KBM-7 (cell line): ENCODE results near the gene WFDC6.
"Not testable (repeated sequence)": the region's sequence is repeated elsewhere in the genome, so short reads cannot be mapped to it uniquely, and the experiment has no call there.

Source experiments
- DNase-seq: peaks from one replicate; pipeline ENCODE4 v3.0.0-alpha.2; 2015
- in situ Hi-C: fragments of 300-500 bp; cut with MboI; formaldehyde crosslinking; loops from 2 replicates; pipeline ENCODE4 v1.14.3; 2020; ENCODE audit warnings: low sequenced_read_pairs, low pct_unique_long_range_greater_than_20kb, mixed read lengths

Gene WFDC6

DNA sequence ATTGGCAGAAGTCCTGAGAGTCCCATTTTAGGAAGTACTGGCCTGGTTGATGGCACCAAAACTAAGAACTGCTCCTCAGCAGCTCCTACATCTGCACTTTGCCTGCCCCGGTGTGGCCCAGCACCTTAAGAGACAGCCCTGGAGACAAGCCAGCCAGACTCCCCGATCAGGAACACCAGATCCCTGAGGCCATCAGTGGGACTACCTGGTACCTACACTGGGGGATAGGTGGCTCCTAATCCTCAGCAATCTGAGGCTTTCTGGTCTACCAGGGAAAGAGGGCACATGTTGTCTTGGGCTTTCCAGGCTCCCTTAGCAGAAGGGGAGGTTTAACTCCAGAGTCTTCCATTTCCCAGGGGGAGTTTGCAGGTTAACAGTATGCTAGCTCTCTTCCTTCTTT, at the start of gene WFDC6:
TSS of gene WFDC6 (minus strand) at position 101 of the 400 bp plus-strand sequence. CDS start at position 26, 75 bp downstream.
- no peak for DNase-seq
- in situ Hi-C loops = no loop called here

- no peak for DNase-seq
- in situ Hi-C loops = no loop called here
Measured at GRCh38 chr20:45588800-45589199, 49.5 kb upstream of the WFDC6 start.

DNA sequence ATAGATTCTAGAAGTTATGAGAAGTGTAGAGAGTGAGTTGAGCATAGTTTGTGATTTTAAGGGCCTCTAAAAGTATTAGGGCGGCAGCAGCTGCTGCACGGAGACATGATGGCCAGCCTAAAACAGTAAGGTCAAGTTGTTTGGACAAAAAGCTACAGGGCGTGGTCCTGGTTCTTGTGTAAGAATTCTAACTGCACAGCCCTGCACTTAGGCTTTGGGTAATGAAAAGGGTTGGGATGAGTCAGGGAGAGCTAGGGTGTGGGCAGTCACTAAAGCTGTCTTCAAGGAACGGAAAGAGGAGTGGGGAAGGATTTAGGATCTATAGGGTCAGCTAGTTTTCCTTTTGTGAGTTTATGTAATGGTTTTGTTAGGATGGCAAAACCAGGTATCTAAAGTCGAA, 46.7 kb upstream of the WFDC6 start:
- in situ Hi-C loops, DNase-seq: not testable (repeated sequence)

DNA sequence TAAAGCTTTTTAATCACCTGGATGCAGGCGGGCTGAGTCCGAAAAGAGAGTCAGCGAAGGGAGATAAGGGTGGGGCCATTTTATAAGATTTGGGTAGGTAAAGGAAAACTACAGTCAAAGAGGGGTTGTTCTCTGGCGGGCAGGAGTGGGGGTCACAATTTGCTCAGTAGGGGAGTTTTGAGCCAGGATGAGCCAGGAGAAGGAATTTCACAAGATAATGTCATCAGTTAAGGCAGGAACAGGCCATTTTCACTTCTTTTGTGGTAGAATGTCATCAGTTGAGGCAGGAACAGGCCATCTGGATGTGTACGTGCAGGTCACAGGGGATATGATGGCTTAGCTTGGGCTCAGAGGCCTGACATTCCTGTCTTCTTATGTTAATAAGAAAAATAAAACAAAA, 45.0 kb upstream of the WFDC6 start:
- DNase-seq, in situ Hi-C loops: not testable (repeated sequence)

DNA sequence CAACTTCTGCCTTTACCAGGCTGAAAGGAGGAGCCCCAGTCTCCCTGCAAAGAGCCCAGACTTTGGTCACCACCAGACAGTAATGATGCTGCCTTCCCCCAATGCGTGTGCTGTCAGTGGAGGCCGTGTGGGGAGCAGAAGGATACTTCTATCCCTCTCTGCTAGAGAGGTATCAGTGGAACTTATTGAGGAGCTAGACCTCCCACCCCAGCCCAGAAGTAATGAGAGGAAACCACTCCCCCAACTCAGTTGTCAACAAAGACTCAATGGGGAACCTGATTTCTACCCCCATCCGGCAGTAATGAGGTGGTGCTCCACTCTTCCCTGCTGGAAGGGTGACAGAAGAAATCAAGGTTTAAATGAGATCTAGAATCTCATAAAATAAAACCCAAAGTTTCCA, 44.2 kb upstream of the WFDC6 start:
- in situ Hi-C loops = no loop called here
- no peak for DNase-seq

DNA sequence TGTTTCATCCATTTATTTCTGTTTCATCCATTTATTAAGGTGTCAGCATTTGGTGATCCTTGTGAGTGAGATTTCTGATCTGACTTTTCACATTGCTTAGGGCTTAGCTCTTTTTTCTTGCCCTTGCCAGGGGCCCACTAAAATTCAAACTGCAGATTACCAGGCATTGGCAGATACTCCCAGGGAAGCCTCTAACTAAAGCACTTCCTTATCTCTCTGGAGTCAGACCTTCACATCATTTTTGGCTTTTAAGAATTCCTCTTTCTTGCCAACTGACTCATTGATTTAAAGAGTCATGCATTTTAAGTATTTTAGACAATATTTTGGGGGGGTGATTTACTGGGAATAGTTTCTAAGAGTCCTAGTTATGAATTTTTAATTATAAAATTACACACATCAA, 42.4 kb upstream of the WFDC6 start:
- DNase-seq = no peak
- in situ Hi-C loops = no loop called here

GRCh38 chr20:45579184-45579583, 39.9 kb upstream of the WFDC6 start, which contains the start of gene WFDC8:
TSS of gene WFDC8 (minus strand) at chr20:45579284. CDS start at chr20:45579247, 37 bp downstream.
- no peak for DNase-seq
- in situ Hi-C loops = no loop called here

DNA sequence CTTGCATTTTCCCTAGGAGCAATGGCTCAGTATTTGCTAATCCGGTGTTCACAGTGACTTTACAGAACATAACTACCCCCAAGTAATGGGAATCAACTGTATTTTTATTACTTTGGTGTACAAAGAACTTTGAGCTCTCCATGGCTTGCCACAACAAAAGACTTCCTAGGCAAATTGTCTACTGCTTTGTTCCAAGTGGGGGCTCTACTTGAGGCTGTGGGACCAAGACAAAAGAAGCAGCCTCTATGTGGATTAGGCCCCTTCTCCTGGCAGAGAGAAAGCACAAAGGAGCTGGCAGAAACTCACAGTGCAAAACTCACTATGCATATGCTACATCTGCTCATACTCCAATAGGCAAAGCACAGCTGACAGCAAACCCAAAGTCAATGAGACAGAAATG, 38.9 kb upstream of the WFDC6 start:
- DNase-seq = no peak
- in situ Hi-C loops = no loop called here

- in situ Hi-C loops = no loop called here
Measured at GRCh38 chr20:45576995-45577394, 37.7 kb upstream of the WFDC6 start.

DNA sequence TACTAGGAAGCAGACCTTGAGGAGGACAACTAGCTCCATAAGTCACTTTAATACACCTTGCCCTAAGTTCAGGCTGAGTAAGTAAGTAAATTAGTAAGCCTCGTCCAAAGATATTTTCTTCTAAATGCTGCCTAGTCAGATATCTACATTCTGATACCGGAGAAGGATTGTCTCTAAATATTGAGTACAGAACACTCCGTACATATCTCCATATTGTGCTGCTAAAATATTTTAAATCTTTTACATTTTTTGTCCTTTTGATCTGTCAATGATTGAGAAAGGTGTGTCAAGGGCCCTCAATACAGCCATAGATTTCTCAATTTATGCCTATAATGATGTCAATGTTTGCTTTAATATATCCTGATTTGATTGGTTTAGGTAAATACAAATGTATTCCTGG, 36.6 kb upstream of the WFDC6 start:
- in situ Hi-C loops = no loop called here
- DNase-seq = no peak

More at GRCh38 chr20:45576995-45577394, 37.7 kb upstream of the WFDC6 start:
- no peak for DNase-seq

GRCh38 chr20:45569650-45570049, 30.4 kb upstream of the WFDC6 start:
- DNase-seq, in situ Hi-C loops: not testable (repeated sequence)

DNA sequence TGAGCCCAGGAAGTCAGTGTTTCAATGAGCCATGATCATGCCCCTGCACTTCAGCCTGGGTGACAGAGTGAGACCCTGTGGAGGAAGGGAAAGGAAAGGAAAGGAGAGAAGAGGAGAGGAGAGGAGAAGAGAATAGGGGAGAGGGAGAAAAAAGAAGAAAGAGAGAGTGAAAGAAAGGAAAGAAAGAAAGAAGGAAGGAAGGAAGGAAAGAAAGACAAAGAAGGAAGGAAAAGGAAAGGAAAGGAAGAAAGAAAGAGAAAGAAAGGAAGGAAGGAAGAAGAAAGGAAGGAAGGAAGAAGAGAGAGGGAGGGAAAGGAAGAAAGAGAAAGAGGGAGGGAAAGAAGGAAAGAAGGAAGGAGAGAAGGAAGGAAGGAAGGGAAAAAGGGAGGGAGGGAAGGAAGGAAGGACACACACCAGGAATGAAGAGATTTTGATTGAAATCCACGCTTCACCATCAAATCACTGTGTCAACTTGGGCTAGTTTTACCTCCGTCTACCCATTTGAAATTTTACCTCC, 25.5 kb upstream of the WFDC6 start:
- DNase-seq = no peak
- in situ Hi-C loops = no loop called here

DNA sequence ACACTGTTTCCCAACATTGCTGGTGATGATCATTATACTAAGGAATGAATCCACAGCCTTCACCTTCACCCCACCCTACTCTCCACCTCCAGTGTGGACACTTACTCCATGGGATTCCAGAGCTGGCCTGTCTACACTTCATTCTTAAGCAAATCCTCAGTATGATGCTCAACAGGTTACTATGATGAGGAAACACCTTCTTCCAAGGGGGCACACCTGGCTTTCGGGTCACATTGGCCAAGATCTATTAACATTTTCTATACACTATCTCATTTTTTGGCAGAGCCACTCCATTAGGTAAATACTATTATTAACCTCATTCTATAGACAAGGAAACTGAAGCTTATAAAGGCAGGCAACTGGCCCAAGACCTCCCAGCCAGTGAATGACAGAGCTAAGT, 15.9 kb upstream of the WFDC6 start:
- DNase-seq = no peak
- in situ Hi-C loops = no loop called here

- in situ Hi-C loops = no loop called here
- no peak for DNase-seq
Measured at GRCh38 chr20:45552456-45552855, 13.2 kb upstream of the WFDC6 start.

DNA sequence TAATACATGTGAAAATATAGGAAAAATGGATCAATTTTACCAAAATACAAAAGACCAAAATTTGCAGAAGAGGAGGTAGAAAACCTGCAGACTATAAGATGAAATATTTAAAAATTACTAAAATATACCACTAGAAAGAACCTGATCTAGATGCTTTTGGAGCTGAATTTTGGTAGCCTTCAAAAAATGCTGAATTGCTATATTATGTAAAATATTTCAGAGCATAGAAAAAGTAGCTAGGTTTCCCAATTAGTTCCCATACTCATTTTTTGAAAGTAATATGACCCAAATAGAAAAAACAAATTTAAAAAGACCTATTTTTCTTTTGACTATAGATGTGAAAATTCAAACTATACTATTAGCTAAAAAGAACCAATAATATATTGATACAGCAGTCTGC, 11.5 kb upstream of the WFDC6 start:
- in situ Hi-C loops = no loop called here
- no peak for DNase-seq

GRCh38 chr20:45548410-45548809, 9.1 kb upstream of the WFDC6 start:
- in situ Hi-C loops = no loop called here
- no peak for DNase-seq

- in situ Hi-C loops = no loop called here
- DNase-seq = no peak
Measured at GRCh38 chr20:45547206-45547770, 8.0 kb upstream of the WFDC6 start, which contains the start of gene EPPIN. TSS of gene EPPIN (minus strand) at chr20:45547401. CDS start at chr20:45547357, 44 bp downstream.

GRCh38 chr20:45545754-45546453, 6.6 kb upstream of the WFDC6 start:
- in situ Hi-C loops = no loop called here
- DNase-seq = peak; percentile 14

DNA sequence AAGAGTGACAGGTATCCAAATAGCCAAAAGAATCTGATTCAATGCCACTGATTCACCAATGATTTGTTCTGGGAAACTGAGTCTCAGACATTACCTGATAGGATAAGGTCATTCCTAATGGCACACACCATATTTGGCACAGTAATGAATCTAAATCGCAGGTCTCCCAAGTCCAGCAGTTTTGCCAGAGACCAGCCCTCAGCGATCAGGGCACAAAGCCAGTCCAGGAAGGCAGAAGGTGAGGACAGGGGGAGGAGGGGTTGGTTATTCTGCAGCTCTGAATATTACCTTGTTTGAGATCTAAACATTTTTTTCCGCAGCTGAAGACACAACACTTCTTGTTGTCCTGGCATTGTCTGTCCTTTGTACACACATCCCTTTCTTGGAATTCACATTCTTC, 6.1 kb upstream of the WFDC6 start:
- no peak for DNase-seq
- in situ Hi-C loops = no loop called here

DNA sequence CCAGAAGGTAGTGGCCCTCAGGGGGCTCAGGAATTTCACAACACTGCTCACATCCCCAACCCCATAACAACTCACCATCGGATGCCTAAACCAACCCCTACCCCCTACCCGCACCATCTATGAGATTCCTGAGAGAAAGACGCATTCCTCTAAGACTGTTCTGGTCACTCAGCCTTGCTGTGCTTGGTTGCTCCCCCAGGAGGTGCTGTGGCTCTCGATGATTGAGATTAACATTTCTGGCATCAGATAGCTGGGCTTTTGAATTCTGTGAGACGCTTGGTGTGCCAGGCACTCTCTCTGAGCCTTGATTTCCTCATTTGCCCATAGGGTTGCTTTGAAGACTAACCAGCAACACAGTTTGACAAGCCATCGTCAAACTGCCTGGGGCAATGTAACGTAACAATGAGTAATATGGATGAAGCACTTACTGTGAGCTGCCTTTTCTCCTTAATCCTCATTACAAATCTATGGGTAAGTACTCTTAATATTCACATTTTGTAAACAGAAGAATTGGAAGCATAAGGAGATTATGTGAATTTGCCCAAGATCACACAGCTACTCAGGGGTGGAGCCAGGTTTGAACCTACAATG, 978 bp downstream of the WFDC6 start:
- no peak for DNase-seq
- in situ Hi-C loops = no loop called here
